C4-2B (cell line): ENCODE data around the gene TCP11.
"Not testable (repeated sequence)": the region's sequence is repeated elsewhere in the genome, so short reads cannot be mapped to it uniquely, and the experiment has no call there.

Experiments
- H3K27ac ChIP-seq: fragments of 450-650 bp; 2 replicates; pipeline ENCODE4 v1.5.1; 2017
- ZFX ChIP-seq: fragments of 450-650 bp; IDR thresholded peaks from 2 replicates; pipeline ENCODE4 v1.6.1; 2017
- TF ChIP-seq, protein P1 (sequence below): fragments of 450-650 bp; conservative IDR thresholded peaks from 2 replicates; pipeline ENCODE4 v1.5.1; 2017; ENCODE audit warnings: mild to moderate bottlenecking

TCP11 gene

GRCh38 chr6:35147026-35147425 is 5.9 kb upstream of the TCP11 start:
- no peak overlapping the region for H3K27ac ChIP-seq
- no peak for TF ChIP-seq ZFX
- TF ChIP-seq, protein P1, sequence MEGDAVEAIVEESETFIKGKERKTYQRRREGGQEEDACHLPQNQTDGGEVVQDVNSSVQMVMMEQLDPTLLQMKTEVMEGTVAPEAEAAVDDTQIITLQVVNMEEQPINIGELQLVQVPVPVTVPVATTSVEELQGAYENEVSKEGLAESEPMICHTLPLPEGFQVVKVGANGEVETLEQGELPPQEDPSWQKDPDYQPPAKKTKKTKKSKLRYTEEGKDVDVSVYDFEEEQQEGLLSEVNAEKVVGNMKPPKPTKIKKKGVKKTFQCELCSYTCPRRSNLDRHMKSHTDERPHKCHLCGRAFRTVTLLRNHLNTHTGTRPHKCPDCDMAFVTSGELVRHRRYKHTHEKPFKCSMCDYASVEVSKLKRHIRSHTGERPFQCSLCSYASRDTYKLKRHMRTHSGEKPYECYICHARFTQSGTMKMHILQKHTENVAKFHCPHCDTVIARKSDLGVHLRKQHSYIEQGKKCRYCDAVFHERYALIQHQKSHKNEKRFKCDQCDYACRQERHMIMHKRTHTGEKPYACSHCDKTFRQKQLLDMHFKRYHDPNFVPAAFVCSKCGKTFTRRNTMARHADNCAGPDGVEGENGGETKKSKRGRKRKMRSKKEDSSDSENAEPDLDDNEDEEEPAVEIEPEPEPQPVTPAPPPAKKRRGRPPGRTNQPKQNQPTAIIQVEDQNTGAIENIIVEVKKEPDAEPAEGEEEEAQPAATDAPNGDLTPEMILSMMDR = no peak

DNA sequence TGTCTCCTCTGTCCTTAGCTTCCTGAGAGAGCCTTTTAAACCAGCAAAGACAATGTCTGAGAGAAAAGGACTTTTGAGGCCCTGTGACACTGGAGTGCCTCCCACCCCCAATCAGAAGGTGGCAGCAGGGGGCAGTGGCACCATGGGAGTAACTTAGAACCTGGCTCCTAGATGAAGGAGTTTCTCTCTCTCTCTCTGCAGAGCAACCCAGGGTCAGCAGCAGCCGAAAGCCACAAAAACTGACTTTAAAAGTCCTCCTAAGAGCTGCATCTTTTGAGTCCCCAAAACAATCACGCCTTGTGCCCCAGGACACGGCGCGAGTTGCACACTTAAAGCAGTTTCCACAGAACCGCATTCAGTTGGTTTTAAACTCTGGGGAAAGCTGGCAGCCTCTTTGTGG is 5.3 kb upstream of the TCP11 start:
- no peak overlapping the region for H3K27ac ChIP-seq
- no peak for TF ChIP-seq ZFX
- TF ChIP-seq, protein P1 = peak; percentile 77

DNA sequence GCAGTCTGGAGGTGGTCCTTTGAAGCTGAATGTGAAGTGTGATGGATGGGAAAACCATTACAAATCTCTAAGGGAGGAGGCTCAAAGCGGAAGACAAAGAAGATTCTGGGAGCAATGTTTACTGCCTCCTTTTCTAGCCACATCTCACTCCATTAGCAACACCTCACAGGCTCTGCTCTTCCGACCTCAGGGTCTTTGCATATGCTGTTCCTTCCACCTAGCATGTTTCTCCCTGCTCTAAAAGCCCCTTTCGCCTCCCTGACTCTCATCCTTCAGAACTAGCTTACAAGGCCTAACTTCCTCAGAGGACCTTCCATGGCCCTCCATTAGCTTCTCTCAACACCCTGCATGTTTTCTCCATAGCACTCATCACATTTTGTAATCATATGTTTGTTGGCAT is 4.6 kb upstream of the TCP11 start:
- no peak overlapping the region for H3K27ac ChIP-seq
- no peak for TF ChIP-seq ZFX
- TF ChIP-seq, protein P1 = no peak

- no peak for TF ChIP-seq ZFX
- TF ChIP-seq, protein P1 = no peak
- no peak overlapping the region for H3K27ac ChIP-seq
Observed at GRCh38 chr6:35142588-35143569, 1.7 kb upstream of the TCP11 start.

GRCh38 chr6:35140639-35141006 is 516 bp downstream of the TCP11 start:
- no peak overlapping the region for H3K27ac ChIP-seq
- no peak for TF ChIP-seq ZFX
- TF ChIP-seq, protein P1 = no peak

DNA sequence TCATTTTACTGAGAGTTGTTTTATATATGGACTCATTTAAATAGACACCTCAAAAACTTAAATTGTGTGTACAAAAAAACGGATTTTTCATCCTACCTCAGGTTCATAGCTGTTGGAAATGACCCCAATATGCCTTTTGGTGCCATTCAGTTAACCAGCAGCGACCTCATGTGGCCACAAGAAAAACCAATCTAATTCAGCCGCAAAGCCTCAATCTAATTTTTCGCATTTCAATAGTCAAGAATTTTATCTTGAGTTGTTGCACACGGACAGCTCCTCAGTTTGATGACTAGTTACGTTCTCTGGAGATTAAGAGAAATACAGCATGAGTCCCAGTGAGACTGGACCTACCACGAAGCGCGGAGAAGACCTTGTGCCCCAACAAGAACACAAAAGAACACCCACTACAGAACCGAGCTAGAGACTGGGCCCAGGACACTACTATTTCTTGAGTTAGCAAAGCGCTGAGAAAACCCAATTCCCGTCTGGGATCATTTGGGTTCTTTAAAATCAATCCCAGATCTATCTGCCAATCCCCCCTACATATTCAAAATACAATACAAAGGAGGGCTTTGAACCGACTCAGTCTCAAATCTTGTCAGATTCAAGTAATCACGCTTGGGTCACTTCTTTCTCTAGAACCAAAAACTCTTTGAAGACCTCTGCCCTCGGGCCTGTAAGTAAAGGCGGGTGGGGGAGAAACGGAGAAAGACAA is 1.1 kb downstream of the TCP11 start:
- H3K27ac ChIP-seq = no peak overlapping the region
- TF ChIP-seq, protein P1 = peak; percentile 89
- no peak for TF ChIP-seq ZFX

DNA sequence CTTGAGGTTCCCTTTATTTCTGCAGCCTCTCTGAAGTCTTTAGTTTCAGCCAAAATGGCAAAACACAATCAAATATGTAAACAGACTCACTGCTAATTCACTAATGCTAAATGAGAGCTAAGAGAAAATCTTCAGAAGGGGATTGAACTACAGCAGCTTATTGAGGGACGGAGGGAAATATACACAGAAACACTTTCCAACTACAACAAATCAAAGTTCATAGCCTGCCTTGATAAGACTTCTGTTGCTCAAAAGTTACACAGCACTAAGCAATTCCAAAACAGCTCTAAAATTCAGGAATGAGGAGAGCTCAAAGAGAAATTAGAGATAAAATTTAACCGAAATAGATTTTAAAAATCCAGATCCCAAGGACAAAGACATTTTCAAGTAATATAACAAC is 1.7 kb downstream of the TCP11 start:
- no peak for TF ChIP-seq ZFX
- TF ChIP-seq, protein P1 = no peak
- H3K27ac ChIP-seq = no peak overlapping the region

GRCh38 chr6:35138191-35138590 is 2.9 kb downstream of the TCP11 start:
- not testable (repeated sequence) for H3K27ac ChIP-seq
